ENCODE data around the gene ADD2. TPM values are rescaled to one million over a fixed set of nuclear protein-coding genes. Genes with fewer than 3 reads are reported as not detected.

ADD2 gene
- total RNA-seq, 1 donor from 2014 or later = 6.1 TPM

GRCh38 chr2:70732766-70733645 lies 35.0 kb downstream of the ADD2 start:
- H3K27me3 Mint-ChIP-seq = peaks cover 2% of the 10 kb centered on the region
- H3K27ac Mint-ChIP-seq = no peak overlapping the region
- peaks cover 4% of the 10 kb centered on the region for H3K4me1 Mint-ChIP-seq
- H3K36me3 Mint-ChIP-seq (ENCODE audit: low read depth) = no peaks in the 10 kb centered on the region
- H3K9me3 Mint-ChIP-seq = peaks cover 3% of the 10 kb centered on the region
- intact Hi-C loops (cut with micrococcal nuclease) = no loop called here
- no peak overlapping the region for H3K4me3 Mint-ChIP-seq
- no peak for DNase-seq

- H3K4me3 Mint-ChIP-seq = no peak overlapping the region
- no peak for DNase-seq
- H3K27ac Mint-ChIP-seq = no peak overlapping the region
- no peaks in the 10 kb centered on the region for H3K9me3 Mint-ChIP-seq
- H3K4me1 Mint-ChIP-seq = peaks cover 4% of the 10 kb centered on the region
- H3K27me3 Mint-ChIP-seq = peaks cover 2% of the 10 kb centered on the region
- no peaks in the 10 kb centered on the region for H3K36me3 Mint-ChIP-seq (ENCODE audit: low read depth)
- intact Hi-C loops (cut with micrococcal nuclease) = no loop called here
Measured at GRCh38 chr2:70730730-70731129, 37.3 kb downstream of the ADD2 start.

GRCh38 chr2:70729647-70730046 lies 38.4 kb downstream of the ADD2 start:
- intact Hi-C loops (cut with micrococcal nuclease) = no loop called here
- Mint-ChIP-seq H3K4me1 (peaks cover 2% of the 10 kb centered on the region), H3K27me3 (no peaks in the 10 kb centered on the region), H3K9me3 (no peaks in the 10 kb centered on the region), H3K4me3 (no peak overlapping the region), H3K36me3 (ENCODE audit: low read depth) (no peaks in the 10 kb centered on the region), H3K27ac (no peak overlapping the region)
- no peak for DNase-seq

- Mint-ChIP-seq H3K27me3 (no peaks in the 10 kb centered on the region), H3K36me3 (ENCODE audit: low read depth) (no peaks in the 10 kb centered on the region), H3K4me1 (peaks cover 2% of the 10 kb centered on the region), H3K4me3 (no peak overlapping the region), H3K27ac (no peak overlapping the region), H3K9me3 (no peaks in the 10 kb centered on the region)
- DNase-seq = no peak
- intact Hi-C loops (cut with micrococcal nuclease) = no loop called here
Measured at GRCh38 chr2:70728128-70728527, 39.9 kb downstream of the ADD2 start.

- DNase-seq = no peak
- H3K27ac Mint-ChIP-seq = no peak overlapping the region
- no peaks in the 10 kb centered on the region for H3K27me3 Mint-ChIP-seq
- no peaks in the 10 kb centered on the region for H3K36me3 Mint-ChIP-seq (ENCODE audit: low read depth)
- H3K4me1 Mint-ChIP-seq = peaks cover 2% of the 10 kb centered on the region
- intact Hi-C loops (cut with micrococcal nuclease) = no loop called here
- no peaks in the 10 kb centered on the region for H3K9me3 Mint-ChIP-seq
- H3K4me3 Mint-ChIP-seq = no peak overlapping the region
Measured at GRCh38 chr2:70726947-70727725, 40.9 kb downstream of the ADD2 start.

- H3K27me3 Mint-ChIP-seq = no peaks in the 10 kb centered on the region
- H3K9me3 Mint-ChIP-seq = no peaks in the 10 kb centered on the region
- no peaks in the 10 kb centered on the region for H3K4me1 Mint-ChIP-seq
- intact Hi-C loops (cut with micrococcal nuclease) = no loop called here
- no peak overlapping the region for H3K27ac Mint-ChIP-seq
- no peaks in the 10 kb centered on the region for H3K36me3 Mint-ChIP-seq (ENCODE audit: low read depth)
- no peak overlapping the region for H3K4me3 Mint-ChIP-seq
- DNase-seq = no peak
Measured at GRCh38 chr2:70725505-70725904, 42.5 kb downstream of the ADD2 start.

- no peak for DNase-seq
- Mint-ChIP-seq H3K9me3 (no peaks in the 10 kb centered on the region), H3K4me1 (no peaks in the 10 kb centered on the region), H3K4me3 (no peak overlapping the region), H3K27ac (no peak overlapping the region), H3K36me3 (ENCODE audit: low read depth) (no peaks in the 10 kb centered on the region), H3K27me3 (peaks cover 2% of the 10 kb centered on the region)
- intact Hi-C loops (cut with micrococcal nuclease) = no loop called here
Measured at GRCh38 chr2:70724366-70724765, 43.6 kb downstream of the ADD2 start.

- no peak for DNase-seq
- H3K4me3 Mint-ChIP-seq = no peak overlapping the region
- no peak overlapping the region for H3K27ac Mint-ChIP-seq
- no peaks in the 10 kb centered on the region for H3K4me1 Mint-ChIP-seq
- peaks cover 2% of the 10 kb centered on the region for H3K27me3 Mint-ChIP-seq
- no peaks in the 10 kb centered on the region for H3K36me3 Mint-ChIP-seq (ENCODE audit: low read depth)
- H3K9me3 Mint-ChIP-seq = no peaks in the 10 kb centered on the region
- intact Hi-C loops (cut with micrococcal nuclease) = no loop called here
Measured at GRCh38 chr2:70723286-70723885, 44.6 kb downstream of the ADD2 start.

- intact Hi-C loops (cut with micrococcal nuclease) = no loop called here
- Mint-ChIP-seq H3K27me3 (peaks cover 4% of the 10 kb centered on the region), H3K36me3 (ENCODE audit: low read depth) (no peaks in the 10 kb centered on the region), H3K27ac (no peak overlapping the region), H3K9me3 (no peaks in the 10 kb centered on the region), H3K4me1 (no peaks in the 10 kb centered on the region), H3K4me3 (no peak overlapping the region)
- DNase-seq = no peak
Measured at GRCh38 chr2:70720124-70720523, 47.9 kb downstream of the ADD2 start.

GRCh38 chr2:70719231-70719630 lies 48.8 kb downstream of the ADD2 start:
- Mint-ChIP-seq H3K9me3 (no peaks in the 10 kb centered on the region), H3K36me3 (ENCODE audit: low read depth) (no peaks in the 10 kb centered on the region), H3K4me1 (no peaks in the 10 kb centered on the region), H3K4me3 (no peak overlapping the region), H3K27me3 (peaks cover 4% of the 10 kb centered on the region), H3K27ac (no peak overlapping the region)
- no peak for DNase-seq
- intact Hi-C loops (cut with micrococcal nuclease) = no loop called here

GRCh38 chr2:70718736-70719135 lies 49.3 kb downstream of the ADD2 start:
- H3K4me3 Mint-ChIP-seq = no peak overlapping the region
- no peaks in the 10 kb centered on the region for H3K4me1 Mint-ChIP-seq
- peaks cover 4% of the 10 kb centered on the region for H3K27me3 Mint-ChIP-seq
- intact Hi-C loops (cut with micrococcal nuclease) = no loop called here
- no peaks in the 10 kb centered on the region for H3K36me3 Mint-ChIP-seq (ENCODE audit: low read depth)
- no peaks in the 10 kb centered on the region for H3K9me3 Mint-ChIP-seq
- DNase-seq = no peak
- no peak overlapping the region for H3K27ac Mint-ChIP-seq

GRCh38 chr2:70718241-70718640 lies 49.8 kb downstream of the ADD2 start:
- Mint-ChIP-seq H3K27ac (no peak overlapping the region), H3K4me1 (no peaks in the 10 kb centered on the region), H3K27me3 (peaks cover 4% of the 10 kb centered on the region), H3K36me3 (ENCODE audit: low read depth) (no peaks in the 10 kb centered on the region), H3K4me3 (no peak overlapping the region), H3K9me3 (no peaks in the 10 kb centered on the region)
- intact Hi-C loops (cut with micrococcal nuclease) = no loop called here
- no peak for DNase-seq

- Mint-ChIP-seq H3K36me3 (ENCODE audit: low read depth) (no peaks in the 10 kb centered on the region), H3K4me1 (no peaks in the 10 kb centered on the region), H3K27me3 (peaks cover 4% of the 10 kb centered on the region), H3K4me3 (no peak overlapping the region), H3K27ac (no peak overlapping the region), H3K9me3 (no peaks in the 10 kb centered on the region)
- DNase-seq = no peak
- intact Hi-C loops (cut with micrococcal nuclease) = no loop called here
Measured at GRCh38 chr2:70717431-70718038, 50.5 kb downstream of the ADD2 start.

- no peaks in the 10 kb centered on the region for H3K36me3 Mint-ChIP-seq (ENCODE audit: low read depth)
- no peak for DNase-seq
- intact Hi-C loops (cut with micrococcal nuclease) = no loop called here
- H3K9me3 Mint-ChIP-seq = no peaks in the 10 kb centered on the region
- H3K4me1 Mint-ChIP-seq = no peaks in the 10 kb centered on the region
- peaks cover 4% of the 10 kb centered on the region for H3K27me3 Mint-ChIP-seq
- no peak overlapping the region for H3K27ac Mint-ChIP-seq
- H3K4me3 Mint-ChIP-seq = no peak overlapping the region
Measured at GRCh38 chr2:70716951-70717350, 51.0 kb downstream of the ADD2 start.

Data from activated CD4-positive, alpha-beta T cell treated with anti-CD3 and anti-CD28 coated beads, Interleukin-2, amount 10 ng/mL, durations not matched to agents 24 days and 14 days (primary cell).